ENCODE data around the gene ARFGEF2.

Gene ARFGEF2

DNA sequence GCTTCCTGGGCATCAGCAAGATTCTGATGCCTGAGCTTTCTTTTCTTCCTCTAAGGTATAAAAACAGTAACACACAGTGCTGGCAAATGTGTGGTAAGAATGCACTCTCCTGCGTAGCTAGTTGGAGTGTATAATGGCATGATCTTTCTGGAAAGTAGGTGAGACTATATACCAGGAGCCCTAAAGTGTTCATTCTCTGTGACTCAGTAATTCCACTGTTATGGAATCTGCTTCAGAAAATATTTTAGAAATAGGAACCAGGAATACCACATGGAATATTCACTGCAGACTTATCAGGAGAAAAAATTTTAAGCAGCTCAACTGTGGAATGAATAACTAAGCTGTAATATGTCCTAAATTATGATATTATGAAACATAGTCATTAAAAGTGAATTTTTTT, 107.7 kb downstream of the ARFGEF2 start:
- Histone ChIP-seq H3K36me3 (ENCODE audit: control insufficient read depth in 2 of 2, insufficient read depth in 2 of 2, low read length in 2 of 2) (peaks cover 57 to 58% of the 10 kb centered on the region in 2 donors), H3K27ac (ENCODE audit: low read depth in 2 of 2, low read length in 2 of 2) (no peak overlapping the region)

DNA sequence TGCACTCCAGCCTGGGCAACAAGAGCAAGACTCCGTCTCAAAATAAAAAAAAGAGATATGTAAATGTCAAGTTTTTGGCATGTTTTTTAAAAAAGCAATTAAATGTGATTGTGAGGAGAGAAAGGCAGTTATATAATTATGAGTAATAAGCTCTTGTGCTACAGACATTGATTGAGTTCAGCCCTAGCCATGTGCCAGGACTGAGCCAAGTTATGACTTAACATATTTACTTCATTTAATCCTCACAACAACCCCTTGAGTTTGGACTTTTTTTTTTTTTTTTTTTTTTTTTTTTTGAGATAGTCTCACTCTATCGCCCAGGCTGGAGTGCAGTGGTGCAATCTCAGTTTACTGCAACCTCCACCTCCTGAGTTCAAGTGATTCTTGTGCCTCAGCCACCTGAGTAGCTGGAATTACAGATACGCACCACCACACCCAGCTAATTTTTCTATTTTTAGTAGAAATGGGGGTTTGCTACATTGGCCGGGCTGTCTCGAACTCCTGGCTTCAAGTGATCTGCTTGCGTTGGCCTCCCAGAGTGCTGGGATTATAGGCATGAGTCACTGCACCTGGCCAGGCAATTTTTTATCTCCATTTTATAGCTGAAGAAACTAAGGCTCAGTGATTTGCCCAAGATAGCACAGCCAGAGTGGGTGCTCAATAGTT, 109.6 kb downstream of the ARFGEF2 start:
- Histone ChIP-seq H3K4me1 (ENCODE audit: control insufficient read depth in 2 of 2, insufficient read depth in 2 of 2, low read length in 2 of 2) (no peaks in the 10 kb centered on the region), H3K4me3 (ENCODE audit: low read length in 2 of 2) (no peak overlapping the region), H3K27ac (ENCODE audit: low read depth in 2 of 2, low read length in 2 of 2) (no peak overlapping the region), H3K27me3 (ENCODE audit: control insufficient read depth in 2 of 2, insufficient read depth in 2 of 2, low read length in 2 of 2) (no peaks in the 10 kb centered on the region), H3K36me3 (ENCODE audit: control insufficient read depth in 2 of 2, insufficient read depth in 2 of 2, low read length in 2 of 2) (peaks cover 56% of the 10 kb centered on the region in 2 donors), H3K9me3 (ENCODE audit: control insufficient read depth in 2 of 2, low read length in 2 of 2) (no peaks in the 10 kb centered on the region), H3K9ac (ENCODE audit: low read depth in 1 of 2, low read length in 2 of 2) (no peak overlapping the region)

More for the DNA sequence above, 107.7 kb downstream of the ARFGEF2 start:
- no peaks in the 10 kb centered on the region for H3K4me1 ChIP-seq (ENCODE audit: control insufficient read depth in 2 of 2, insufficient read depth in 2 of 2, low read length in 2 of 2)
- H3K4me3 ChIP-seq (ENCODE audit: low read length in 2 of 2), result no peak overlapping the region
- no peaks in the 10 kb centered on the region for H3K9me3 ChIP-seq (ENCODE audit: control insufficient read depth in 2 of 2, low read length in 2 of 2)
- H3K27me3 ChIP-seq (ENCODE audit: control insufficient read depth in 2 of 2, insufficient read depth in 2 of 2, low read length in 2 of 2), result no peaks in the 10 kb centered on the region
- no peak overlapping the region for H3K9ac ChIP-seq (ENCODE audit: low read depth in 1 of 2, low read length in 2 of 2)

DNA sequence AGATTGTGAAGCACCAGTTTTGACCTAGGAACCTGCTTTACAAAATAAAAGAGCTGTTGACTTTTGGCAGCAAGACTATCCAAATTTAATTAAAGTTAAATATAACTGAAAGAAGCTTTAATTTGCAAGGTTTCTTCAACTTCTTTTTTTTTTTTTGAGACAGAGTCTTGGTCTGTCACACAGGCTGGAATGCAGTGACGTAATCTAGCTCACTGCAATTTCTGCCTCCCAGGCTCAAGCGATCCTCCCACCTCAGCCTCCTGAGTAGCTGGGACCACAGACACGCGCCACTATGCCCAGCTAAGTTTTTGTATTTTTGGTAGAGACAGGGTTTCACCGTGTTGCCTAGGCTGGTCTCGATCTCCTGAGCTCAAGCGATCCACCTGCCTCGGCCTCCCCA, 110.9 kb downstream of the ARFGEF2 start:
- H3K9ac ChIP-seq (ENCODE audit: low read depth in 1 of 2, low read length in 2 of 2), result no peak overlapping the region
- no peak overlapping the region for H3K4me3 ChIP-seq (ENCODE audit: low read length in 2 of 2)
- H3K9me3 ChIP-seq (ENCODE audit: control insufficient read depth in 2 of 2, low read length in 2 of 2), result no peaks in the 10 kb centered on the region
- H3K36me3 ChIP-seq (ENCODE audit: control insufficient read depth in 2 of 2, insufficient read depth in 2 of 2, low read length in 2 of 2), result peaks cover 49 to 54% of the 10 kb centered on the region in 2 donors
- H3K27me3 ChIP-seq (ENCODE audit: control insufficient read depth in 2 of 2, insufficient read depth in 2 of 2, low read length in 2 of 2), result no peaks in the 10 kb centered on the region
- no peaks in the 10 kb centered on the region for H3K4me1 ChIP-seq (ENCODE audit: control insufficient read depth in 2 of 2, insufficient read depth in 2 of 2, low read length in 2 of 2)
- H3K27ac ChIP-seq (ENCODE audit: low read depth in 2 of 2, low read length in 2 of 2), result no peak overlapping the region

DNA sequence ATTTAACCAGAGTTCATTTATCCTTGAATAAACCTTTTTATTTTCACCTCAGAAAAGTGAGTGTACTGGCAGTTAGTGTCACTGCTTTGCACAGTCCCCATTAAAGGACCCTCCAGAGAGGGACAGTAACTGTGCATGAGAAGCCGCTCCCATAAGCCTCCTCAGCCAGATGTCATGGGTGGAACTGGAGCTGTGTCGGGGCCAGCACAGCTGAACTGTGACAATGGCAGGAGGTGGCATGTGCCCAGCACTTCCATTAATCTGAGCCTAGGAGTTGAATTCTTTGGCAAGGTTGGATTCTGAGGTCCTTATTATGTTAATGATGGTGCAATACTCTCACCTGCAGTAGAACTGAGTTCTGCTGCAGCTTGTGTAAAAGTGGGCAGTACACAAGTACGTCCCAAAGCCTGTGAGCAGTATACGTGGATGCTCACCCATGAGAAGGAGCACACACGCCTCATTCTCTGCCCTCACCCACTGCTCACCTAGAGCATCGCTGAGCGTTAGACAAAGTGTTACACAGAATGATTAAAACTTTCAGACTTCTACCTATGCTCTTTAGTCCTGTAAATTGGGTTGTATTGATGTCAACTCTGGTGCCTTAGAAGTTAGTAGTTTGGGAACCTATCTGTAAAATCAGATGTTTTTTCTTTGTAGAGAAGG, 112.7 kb downstream of the ARFGEF2 start:
- Histone ChIP-seq H3K27ac (ENCODE audit: low read depth in 2 of 2, low read length in 2 of 2) (no peak overlapping the region), H3K36me3 (ENCODE audit: control insufficient read depth in 2 of 2, insufficient read depth in 2 of 2, low read length in 2 of 2) (peaks cover 38 to 39% of the 10 kb centered on the region in 2 donors), H3K9ac (ENCODE audit: low read depth in 1 of 2, low read length in 2 of 2) (no peak overlapping the region)

DNA sequence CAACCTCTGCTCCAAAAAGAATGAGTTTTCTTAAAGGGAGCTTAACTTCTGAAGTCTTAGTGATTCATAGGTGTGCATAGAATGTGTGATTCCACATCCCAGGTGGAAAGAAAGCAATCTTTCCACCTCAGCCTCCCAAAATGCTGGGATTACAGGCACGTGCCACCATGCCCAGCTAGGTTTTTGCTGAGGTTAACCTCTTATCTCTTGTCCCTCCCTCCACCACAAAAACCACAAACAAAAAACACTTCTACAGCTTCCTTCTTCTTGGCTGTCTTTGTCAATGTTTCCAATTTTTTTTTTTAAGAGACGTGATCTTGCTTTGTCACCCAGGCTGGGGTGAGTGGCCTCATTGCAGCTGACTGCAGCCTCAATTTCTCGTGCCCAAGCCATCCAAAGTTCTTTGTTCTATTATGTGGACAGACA, 116.5 kb downstream of the ARFGEF2 start:
- H3K9me3 ChIP-seq (ENCODE audit: control insufficient read depth in 2 of 2, low read length in 2 of 2), result no peaks in the 10 kb centered on the region
- no peak overlapping the region for H3K9ac ChIP-seq (ENCODE audit: low read depth in 1 of 2, low read length in 2 of 2)
- H3K36me3 ChIP-seq (ENCODE audit: control insufficient read depth in 2 of 2, insufficient read depth in 2 of 2, low read length in 2 of 2), result peaks cover 21 to 25% of the 10 kb centered on the region in 2 donors
- H3K4me3 ChIP-seq (ENCODE audit: low read length in 2 of 2), result no peak overlapping the region
- H3K27me3 ChIP-seq (ENCODE audit: control insufficient read depth in 2 of 2, insufficient read depth in 2 of 2, low read length in 2 of 2), result no peaks in the 10 kb centered on the region
- no peak overlapping the region for H3K27ac ChIP-seq (ENCODE audit: low read depth in 2 of 2, low read length in 2 of 2)
- H3K4me1 ChIP-seq (ENCODE audit: control insufficient read depth in 2 of 2, insufficient read depth in 2 of 2, low read length in 2 of 2), result no peaks in the 10 kb centered on the region

More for the DNA sequence above, 112.7 kb downstream of the ARFGEF2 start:
- Histone ChIP-seq H3K4me1 (ENCODE audit: control insufficient read depth in 2 of 2, insufficient read depth in 2 of 2, low read length in 2 of 2) (no peaks in the 10 kb centered on the region), H3K9me3 (ENCODE audit: control insufficient read depth in 2 of 2, low read length in 2 of 2) (no peaks in the 10 kb centered on the region), H3K27me3 (ENCODE audit: control insufficient read depth in 2 of 2, insufficient read depth in 2 of 2, low read length in 2 of 2) (no peaks in the 10 kb centered on the region), H3K4me3 (ENCODE audit: low read length in 2 of 2) (no peak overlapping the region)

DNA sequence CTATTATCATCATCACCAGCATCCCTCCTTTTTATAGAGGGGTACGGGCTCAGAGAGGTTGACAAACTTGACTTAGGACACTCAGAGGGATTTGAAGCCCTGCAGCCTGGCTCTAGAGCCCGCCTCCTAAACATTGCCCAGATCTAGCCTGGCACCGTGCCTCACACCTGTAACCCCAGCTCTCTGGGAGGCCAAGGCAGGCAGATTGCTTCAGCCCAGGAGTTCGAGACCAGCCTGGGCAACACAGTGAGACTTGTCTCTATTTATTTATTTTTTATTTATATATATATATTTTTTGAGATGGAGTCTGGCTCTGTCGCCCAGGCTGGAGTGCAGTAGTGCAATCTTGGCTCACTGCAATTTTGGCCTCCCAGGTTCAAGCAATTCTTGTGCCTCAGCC, 118.3 kb downstream of the ARFGEF2 start:
- Histone ChIP-seq H3K9ac (ENCODE audit: low read depth in 1 of 2, low read length in 2 of 2) (no peak overlapping the region), H3K36me3 (ENCODE audit: control insufficient read depth in 2 of 2, insufficient read depth in 2 of 2, low read length in 2 of 2) (peaks cover 5 to 9% of the 10 kb centered on the region in 2 donors), H3K27me3 (ENCODE audit: control insufficient read depth in 2 of 2, insufficient read depth in 2 of 2, low read length in 2 of 2) (no peaks in the 10 kb centered on the region), H3K27ac (ENCODE audit: low read depth in 2 of 2, low read length in 2 of 2) (no peak overlapping the region), H3K9me3 (ENCODE audit: control insufficient read depth in 2 of 2, low read length in 2 of 2) (no peaks in the 10 kb centered on the region), H3K4me1 (ENCODE audit: control insufficient read depth in 2 of 2, insufficient read depth in 2 of 2, low read length in 2 of 2) (no peaks in the 10 kb centered on the region), H3K4me3 (ENCODE audit: low read length in 2 of 2) (no peak overlapping the region)

DNA sequence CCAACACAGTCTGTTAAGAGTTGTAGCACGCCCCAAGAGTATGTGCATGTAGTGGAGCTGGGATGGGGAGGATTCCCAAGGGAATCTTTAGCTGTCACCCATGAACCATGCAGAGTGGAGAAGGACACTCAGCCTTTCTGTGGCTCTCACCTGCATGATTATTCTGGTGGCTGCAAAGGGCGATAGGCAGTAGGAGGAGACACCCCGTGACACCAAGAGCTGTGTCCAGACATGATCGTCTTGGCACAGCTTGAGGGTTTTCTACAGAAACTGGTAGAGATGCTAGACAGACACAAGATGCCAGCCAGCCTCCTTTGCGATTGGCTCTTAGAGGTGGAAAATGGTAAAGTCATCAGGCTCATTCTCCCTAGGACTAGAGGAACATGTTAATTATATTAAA, 121.5 kb downstream of the ARFGEF2 start:
- Histone ChIP-seq H3K27ac (ENCODE audit: low read depth in 2 of 2, low read length in 2 of 2) (no peak overlapping the region), H3K36me3 (ENCODE audit: control insufficient read depth in 2 of 2, insufficient read depth in 2 of 2, low read length in 2 of 2) (no peaks in the 10 kb centered on the region), H3K4me3 (ENCODE audit: low read length in 2 of 2) (no peak overlapping the region), H3K9me3 (ENCODE audit: control insufficient read depth in 2 of 2, low read length in 2 of 2) (no peaks in the 10 kb centered on the region), H3K27me3 (ENCODE audit: control insufficient read depth in 2 of 2, insufficient read depth in 2 of 2, low read length in 2 of 2) (no peaks in the 10 kb centered on the region), H3K4me1 (ENCODE audit: control insufficient read depth in 2 of 2, insufficient read depth in 2 of 2, low read length in 2 of 2) (peaks cover 6 to 14% of the 10 kb centered on the region in 2 donors), H3K9ac (ENCODE audit: low read depth in 1 of 2, low read length in 2 of 2) (no peak overlapping the region)

DNA sequence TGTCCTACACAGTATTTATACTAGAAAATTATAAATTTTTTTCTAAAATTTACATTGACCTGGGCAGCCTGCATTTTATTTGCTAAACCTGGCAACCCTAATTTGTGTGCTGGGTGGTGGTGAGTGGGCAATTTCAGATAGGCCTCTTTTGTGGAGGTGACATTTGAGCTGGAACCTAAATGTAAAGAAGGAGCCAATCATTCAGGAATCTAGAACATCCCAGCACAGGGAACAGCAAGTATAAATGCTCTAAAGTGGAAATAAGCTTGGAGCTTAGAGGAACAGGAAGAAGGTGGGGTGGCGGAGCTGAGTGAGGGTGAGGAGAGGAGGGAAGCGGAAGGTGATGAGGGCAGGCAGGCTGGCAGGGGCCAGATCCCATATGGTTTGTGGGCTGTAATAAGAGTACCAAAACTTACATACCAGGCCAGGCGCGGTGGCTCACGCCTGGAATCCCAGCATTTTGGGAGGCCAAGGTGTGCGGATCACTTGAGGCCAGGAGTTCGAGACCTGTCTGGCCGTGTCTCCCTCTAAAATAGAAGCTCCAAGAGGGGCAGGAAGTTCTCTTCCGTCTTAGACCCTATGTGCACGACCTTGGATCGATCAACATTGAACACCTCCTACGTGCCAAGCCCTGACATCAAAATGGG, 124.1 kb downstream of the ARFGEF2 start:
- Histone ChIP-seq H3K4me3 (ENCODE audit: low read length in 2 of 2) (peak overlapping the region; percentile 80 to 91), H3K36me3 (ENCODE audit: control insufficient read depth in 2 of 2, insufficient read depth in 2 of 2, low read length in 2 of 2) (no peaks in the 10 kb centered on the region), H3K9ac (ENCODE audit: low read depth in 1 of 2, low read length in 2 of 2) (peak overlapping the region; percentile 87 to 93), H3K9me3 (ENCODE audit: control insufficient read depth in 2 of 2, low read length in 2 of 2) (no peaks in the 10 kb centered on the region), H3K4me1 (ENCODE audit: control insufficient read depth in 2 of 2, insufficient read depth in 2 of 2, low read length in 2 of 2) (peaks cover 6 to 14% of the 10 kb centered on the region in 2 donors), H3K27me3 (ENCODE audit: control insufficient read depth in 2 of 2, insufficient read depth in 2 of 2, low read length in 2 of 2) (no peaks in the 10 kb centered on the region), H3K27ac (ENCODE audit: low read depth in 2 of 2, low read length in 2 of 2) (peak overlapping the region; percentile 83 to 92)

DNA sequence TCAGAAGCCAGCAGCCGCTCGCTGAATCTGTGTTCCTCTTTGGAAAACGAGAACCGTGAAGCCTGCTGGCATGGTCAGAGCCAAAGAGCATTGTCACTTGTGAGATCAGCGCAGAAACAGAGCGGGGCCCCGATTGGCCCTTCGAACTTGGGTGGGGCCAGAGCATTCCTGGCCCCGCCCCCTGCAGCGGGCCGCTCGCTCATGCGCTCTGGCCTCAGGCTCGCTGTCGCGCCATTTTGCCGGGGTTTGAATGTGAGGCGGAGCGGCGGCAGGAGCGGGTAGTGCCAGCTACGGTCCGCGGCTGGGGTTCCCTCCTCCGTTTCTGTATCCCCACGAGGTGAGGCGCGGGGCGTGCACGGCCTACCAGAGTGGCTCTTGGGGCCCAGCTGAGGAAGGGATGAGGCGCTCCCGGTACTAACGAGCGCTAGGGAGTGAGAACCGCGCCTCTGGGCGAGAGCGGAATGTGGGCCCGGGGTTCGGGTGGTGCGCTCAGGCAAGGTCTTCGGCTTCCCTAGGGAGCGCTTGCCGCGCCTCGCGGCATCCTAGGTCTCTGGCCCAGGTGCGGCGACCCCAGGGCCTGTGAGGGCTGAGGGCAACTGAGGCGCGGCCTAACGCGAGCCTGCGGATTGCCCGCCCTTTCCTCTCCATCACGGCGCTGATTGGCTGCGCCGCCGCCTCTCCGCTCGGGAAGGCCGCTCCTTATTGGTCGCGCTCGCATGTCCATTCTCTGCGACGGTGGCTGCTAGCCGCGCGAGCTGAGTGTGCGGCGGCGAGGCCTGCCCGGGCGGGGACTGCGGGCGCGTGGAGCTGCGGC, 124.8 kb downstream of the ARFGEF2 start, which contains the start of gene CSE1L:
Gene CSE1L (plus strand): TSS at position 226 of the 814 bp plus-strand sequence. CDS start 12,152 bp downstream, outside the sequence.
- Histone ChIP-seq H3K9me3 (ENCODE audit: control insufficient read depth in 2 of 2, low read length in 2 of 2) (no peaks in the 10 kb centered on the region), H3K27ac (ENCODE audit: low read depth in 2 of 2, low read length in 2 of 2) (peak within 1 kb of the TSS; percentile 83 to 92), H3K36me3 (ENCODE audit: control insufficient read depth in 2 of 2, insufficient read depth in 2 of 2, low read length in 2 of 2) (no peaks in the 10 kb centered on the region), H3K4me1 (ENCODE audit: control insufficient read depth in 2 of 2, insufficient read depth in 2 of 2, low read length in 2 of 2) (peaks cover 6 to 14% of the 10 kb centered on the region in 2 donors), H3K9ac (ENCODE audit: low read depth in 1 of 2, low read length in 2 of 2) (peak within 1 kb of the TSS; percentile 92 to 93), H3K27me3 (ENCODE audit: control insufficient read depth in 2 of 2, insufficient read depth in 2 of 2, low read length in 2 of 2) (no peaks in the 10 kb centered on the region), H3K4me3 (ENCODE audit: low read length in 2 of 2) (peak within 1 kb of the TSS; percentile 80 to 91)

Data from mucosa of rectum (tissue), 2 donors.